ENCODE results near the gene BDKRB2.

- TF ChIP-seq CTCF (conservative IDR thresholded peaks at IDR 0.05; ENCODE audit: low read depth, low read length): no peak
- no peak for TF ChIP-seq EZH2 (IDR thresholded peaks at IDR 0.05; ENCODE audit: borderline replicate concordance, low read depth, low read length, poor library complexity, severe bottlenecking)
These were observed 16.5 kb downstream of the BDKRB2 start for GRCh38 chr14:96221109-96221650.

All from A673 (cell line).